Astrocyte (in vitro differentiated cells and primary cell): ENCODE measurements around the gene ARHGAP24.

Source experiments
- CTCF ChIP-seq: IDR thresholded peaks from 2 replicates; pipeline ENCODE4 v1.5.1; 2011; ENCODE audit warnings: low read depth, mild to moderate bottlenecking, inconsistent platforms, low read length, moderate library complexity; ENCODE audit not compliant: insufficient read depth
- EZH2 ChIP-seq: IDR thresholded peaks from 2 replicates; pipeline ENCODE4 v1.6.1; 2012; ENCODE audit warnings: mild to moderate bottlenecking, low read length, inconsistent platforms; ENCODE audit not compliant: insufficient read depth

- TF ChIP-seq EZH2 (no peak), CTCF (no peak)
Measured at GRCh38 chr4:86038037-86038436, 563.1 kb downstream of the ARHGAP24 start.
